Measurements from ENCODE around the gene MTCL3.

MTCL3 gene

DNA sequence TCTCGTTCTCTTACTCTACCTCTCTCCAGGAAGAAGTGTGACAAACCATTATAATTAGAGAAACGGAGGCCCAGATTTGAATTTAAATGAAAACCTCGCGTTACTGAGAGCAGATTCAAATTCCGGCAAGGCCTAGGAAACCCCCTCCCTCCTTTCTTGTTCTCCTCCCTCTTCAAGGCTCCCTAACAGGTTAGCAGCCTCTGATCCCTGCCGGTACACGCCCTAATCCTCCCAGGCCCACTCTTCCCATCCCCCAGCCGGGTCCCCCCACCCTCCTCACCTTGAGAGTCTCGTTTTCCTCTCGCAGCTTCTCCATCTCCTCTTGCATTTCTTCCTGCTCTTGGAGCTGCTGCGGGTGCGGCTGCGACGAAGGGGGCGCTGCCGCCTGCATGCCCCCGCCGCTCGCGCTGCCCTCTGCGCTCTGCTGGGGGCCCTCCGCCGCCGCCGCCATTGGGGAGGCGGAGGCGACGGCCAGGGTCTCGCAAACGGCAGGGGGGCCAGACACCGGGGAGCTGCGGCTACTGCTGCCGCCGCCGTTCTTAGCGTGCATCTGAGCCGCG lies 3.8 kb downstream of the MTCL3 start:
- no peak for DNase-seq (ENCODE audit: low read depth)

DNA sequence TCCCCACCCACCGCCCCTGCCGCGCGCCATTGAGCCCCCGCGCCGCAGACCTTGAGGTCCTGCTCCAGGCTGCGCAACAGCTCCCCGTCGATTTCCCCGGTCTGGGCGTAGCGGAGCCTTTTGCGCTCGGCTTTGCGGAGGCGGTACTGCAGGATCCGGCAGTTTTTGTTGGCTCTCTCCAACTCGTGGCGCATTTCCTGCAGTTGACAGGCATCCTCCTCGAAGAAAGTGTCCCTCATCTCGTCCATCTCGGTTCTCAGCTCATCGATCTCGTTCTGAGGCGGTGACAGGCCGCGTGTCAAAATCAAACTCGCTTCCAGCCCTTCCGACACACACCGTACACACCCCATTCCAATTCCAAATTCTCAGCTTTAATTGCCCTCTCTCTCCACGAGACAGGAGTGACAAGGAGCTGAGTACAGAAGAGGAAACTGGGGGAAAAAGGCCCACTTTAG lies 4.3 kb downstream of the MTCL3 start:
- no peak for DNase-seq (ENCODE audit: low read depth)

DNA sequence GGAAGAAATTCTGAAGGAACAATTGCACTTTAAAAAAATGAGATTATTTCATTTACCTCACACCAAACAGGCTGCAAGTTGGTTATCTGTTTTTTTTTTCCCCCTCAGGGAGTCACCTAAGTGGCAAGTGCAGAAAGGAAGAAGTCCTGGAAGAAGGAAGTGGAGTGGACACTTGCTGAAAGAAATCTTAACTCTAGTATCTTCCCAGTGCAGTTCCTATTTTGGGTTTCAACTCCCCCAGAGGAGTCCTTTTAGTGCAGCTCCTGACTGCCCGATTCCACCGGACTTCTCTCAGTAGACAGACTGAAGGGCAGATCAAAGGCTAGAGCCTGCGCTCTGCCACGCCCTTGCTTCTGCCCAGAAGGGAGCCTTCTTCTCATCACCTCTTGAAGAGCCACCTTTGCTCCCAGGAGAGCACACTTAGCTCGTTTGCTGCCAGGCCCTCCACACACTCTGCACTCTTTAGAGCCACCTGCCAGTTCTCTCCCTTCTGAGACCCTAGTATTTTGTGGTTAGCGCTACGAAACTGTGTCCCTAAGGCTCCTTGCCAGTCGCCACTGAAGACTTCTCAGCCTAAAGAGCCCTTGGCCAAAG lies 4.9 kb downstream of the MTCL3 start:
- no peak for DNase-seq (ENCODE audit: low read depth)

DNA sequence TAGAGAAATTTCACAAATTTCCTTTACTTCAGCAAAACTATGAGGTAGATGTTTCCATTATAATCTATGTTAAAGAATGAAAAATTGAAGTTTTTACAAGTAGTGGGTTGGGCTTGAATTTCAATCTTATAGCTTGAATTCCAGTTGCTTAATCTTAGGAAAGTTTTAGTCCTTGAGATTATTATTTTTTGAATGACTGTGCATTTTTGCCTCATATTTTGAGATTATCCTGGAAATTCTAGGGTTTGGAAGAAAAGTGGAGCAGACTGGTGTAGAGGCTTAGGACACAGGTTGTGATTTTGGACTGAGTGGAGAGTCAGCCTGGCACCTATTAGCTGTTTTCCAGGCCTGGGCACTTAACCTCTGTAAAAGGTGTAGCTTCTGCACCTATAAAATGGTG lies 5.7 kb downstream of the MTCL3 start:
- DNase-seq (ENCODE audit: low read depth): no peak

DNA sequence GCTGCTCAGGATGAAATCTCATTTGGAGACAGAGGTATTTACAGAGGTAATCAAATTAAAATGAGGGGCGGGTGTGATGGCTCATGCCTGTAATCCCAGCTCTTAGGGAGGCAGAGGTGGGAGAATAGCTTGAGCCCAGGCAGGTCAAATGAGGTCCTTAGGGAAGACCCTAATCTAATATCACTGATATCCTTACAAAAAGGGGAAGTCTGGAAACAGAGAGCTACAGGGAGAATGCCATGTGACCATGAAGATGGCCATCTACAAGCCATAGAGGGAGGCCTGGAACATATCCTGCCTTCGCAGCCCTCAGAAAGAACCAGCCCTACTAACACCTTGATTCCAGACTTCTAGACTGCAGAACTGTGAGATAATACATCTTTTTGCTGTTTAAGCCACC lies 8.3 kb downstream of the MTCL3 start:
- no peak for DNase-seq (ENCODE audit: low read depth)

DNA sequence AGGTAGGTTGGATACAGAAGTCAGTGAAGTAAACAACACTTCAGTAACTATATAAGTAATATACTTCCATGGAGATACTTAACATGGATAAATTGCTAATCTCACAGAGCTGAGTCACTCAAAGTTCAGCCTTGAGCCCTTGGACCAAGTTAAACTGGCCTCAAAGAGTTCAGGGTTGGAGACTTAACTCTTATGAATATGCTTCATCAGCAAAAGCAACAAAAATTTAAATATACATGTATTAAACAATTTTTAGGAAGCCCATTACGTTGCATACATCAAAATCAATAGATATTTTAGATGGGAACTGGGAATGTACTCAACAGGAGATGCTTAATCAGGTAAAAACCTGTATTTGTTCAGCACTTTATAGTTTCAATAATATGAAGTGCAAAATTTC lies 12.2 kb downstream of the MTCL3 start:
- no peak for DNase-seq (ENCODE audit: low read depth)

DNA sequence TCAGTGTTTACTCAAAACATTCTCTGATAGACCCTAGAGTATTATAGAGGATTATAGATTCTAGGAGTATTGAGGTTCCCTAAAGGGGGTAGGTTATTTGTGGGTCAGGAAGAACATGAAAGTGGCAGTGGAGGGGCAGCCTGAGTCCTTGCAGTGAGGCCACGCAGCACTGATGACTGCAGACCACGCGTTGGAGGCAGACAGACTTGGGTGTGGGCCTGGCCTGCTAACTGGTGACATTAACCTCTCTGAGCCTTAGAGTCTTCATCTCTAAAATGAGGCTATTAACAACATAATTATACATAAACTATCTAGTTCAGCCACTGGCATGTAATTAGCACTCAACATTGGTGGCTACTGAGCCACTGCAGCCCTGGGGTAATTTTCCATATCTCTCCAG lies 16.1 kb downstream of the MTCL3 start:
- DNase-seq (ENCODE audit: low read depth): no peak

DNA sequence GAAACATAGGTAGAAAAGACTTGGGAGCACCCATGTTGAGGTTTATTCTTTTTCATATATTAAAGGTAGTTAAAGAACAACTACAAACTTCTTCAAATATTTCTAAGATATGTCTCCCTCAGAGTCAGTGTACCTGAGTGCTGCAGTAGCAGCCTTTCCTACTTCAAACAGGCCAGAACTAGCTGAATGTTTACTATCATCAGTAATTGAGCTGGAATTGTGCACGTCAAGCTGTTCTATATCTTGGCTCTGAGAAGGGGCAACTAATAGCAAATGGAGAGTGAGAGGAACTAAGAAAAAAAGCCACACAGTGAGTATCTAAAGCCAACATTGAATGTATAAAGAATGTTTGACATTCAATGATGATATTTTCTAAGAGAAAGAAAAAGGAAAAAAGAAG lies 21.7 kb downstream of the MTCL3 start:
- no peak for DNase-seq (ENCODE audit: low read depth)

DNA sequence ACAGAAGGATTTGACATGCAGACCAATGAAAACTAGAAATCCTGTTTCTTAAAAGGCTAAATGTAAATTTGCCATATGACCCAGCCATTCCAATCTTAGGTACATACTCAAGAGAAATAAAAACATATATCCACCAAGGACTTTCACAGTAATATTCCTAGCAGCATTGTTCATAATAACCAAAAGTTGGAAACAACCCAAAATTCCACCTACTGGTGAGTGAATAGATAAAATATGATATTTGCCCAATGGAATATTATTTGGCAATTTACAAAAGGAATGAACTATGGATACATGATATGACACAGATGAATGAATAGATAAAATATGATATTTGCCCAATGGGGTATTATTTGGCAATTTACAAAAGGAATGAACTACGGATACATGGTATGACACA lies 22.7 kb downstream of the MTCL3 start:
- no peak for DNase-seq (ENCODE audit: low read depth)

DNA sequence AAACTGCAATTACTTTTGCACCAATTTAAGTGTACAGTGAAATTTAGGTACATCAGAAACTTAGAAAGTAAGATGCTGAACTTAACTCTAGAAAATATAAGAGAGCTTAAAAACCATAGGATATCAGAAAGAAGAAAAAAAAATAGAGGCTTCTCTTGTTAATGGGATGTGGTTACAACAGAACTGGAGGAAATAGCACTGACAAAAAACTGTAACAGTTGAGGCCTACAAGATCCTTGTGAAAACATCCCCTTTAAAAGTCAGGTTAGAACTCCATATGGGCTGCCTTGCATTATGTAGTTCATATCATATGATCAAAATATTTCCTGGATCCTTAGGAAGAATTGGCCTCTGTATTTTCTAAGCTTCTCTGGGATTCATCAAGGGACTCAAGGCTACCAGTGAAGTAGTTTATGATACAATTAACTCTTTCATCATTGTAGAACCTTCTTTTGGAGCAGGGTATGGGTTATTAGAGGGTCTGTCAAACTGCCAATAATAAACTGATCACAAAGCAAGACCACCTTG lies 24.8 kb downstream of the MTCL3 start:
- no peak for DNase-seq (ENCODE audit: low read depth)

DNA sequence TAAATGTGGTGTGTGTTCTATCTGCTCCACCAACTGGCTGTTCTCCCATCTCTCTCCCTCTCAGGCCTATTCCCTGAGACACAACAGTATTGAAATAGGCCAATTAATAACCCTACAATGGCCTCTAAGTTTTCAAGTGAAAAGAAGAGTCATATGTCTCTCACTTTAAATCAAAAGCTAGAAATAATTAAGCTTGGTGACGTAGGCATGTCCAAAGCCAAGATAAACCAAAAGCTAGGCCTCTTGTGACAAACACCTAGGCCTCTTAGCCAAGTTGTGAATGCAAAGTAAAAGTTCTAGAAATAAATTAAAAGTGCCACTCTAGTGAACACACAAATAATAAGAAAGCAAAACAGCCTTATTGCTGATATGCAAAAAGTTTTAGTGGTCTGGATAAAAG lies 29.9 kb downstream of the MTCL3 start:
- DNase-seq (ENCODE audit: low read depth): no peak

DNA sequence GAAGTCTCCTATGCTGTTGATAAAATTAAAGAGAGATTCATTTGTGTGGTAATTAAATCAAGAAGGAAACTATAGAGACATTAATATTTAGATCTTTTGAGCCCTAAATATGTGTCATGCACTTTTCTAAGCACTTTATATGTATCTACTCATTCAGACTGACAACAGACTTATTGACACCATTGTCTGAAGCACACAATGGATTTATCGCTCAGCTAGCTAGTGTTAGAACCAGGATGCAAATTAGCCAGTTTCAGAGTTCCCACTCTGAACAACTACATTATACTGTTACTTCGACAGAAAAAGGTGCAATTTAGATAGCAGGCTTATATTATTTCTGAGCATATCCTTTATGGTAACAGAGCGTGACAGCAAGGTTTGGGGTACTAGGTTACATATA lies 32.2 kb downstream of the MTCL3 start:
- no peak for DNase-seq (ENCODE audit: low read depth)

DNA sequence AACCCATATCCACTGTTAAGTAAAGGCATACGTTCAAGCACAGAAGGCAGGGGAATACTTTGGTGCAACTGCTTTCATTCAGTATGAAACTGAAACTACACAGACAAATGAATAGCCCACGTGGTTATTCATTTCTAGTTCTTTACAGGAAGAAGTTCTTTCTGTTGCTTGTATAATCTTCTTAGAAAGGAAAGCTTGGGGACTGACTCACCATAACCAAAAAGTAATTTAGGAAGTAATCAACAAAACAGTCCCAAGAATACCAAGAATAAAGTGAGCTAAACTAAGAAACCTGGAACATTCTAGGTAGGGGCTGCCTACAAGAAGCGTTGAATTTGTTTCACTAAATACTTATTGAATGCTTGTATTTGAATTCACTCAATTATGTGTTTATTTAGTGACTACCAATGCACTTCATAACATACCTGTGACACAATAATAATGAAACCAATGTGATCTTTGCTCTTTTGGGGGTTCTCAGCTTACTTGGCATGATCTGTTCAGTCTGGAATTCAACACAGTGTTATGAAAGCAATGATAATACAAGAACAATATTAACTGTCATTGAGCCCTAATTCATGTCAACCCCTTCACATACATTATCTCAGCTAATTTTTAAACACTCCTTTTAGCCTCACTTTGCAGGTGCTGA lies 34.8 kb downstream of the MTCL3 start:
- no peak for DNase-seq (ENCODE audit: low read depth)

DNA sequence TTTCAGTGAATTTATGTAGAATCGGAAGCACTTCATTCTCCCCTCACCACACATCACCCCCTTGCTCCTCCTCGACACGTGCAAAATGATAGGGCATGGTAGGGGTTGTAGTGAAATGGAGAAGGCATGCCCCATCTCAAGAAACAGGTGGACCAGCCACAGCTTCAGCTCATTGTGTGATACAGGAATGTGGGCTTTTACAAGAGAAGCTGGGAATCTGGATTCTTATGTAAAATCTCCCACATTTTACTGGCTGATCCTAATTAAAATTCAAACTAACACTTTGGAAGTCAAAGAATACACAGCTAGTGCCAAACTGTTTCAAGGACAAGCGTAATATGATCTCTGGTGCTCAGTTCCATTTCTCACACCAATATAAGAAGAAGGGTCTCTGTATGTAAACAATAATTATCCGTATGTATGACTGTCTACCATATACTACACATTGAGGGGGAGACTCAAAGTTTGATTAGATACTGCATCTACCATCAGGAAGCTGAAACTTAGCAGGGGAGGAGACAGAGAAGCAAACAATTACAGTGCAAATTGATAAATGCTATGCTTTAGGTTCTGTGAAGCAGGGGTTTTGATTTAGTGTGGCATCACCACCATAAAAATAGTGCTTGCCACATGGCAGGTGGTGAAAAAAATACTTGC lies 35.6 kb downstream of the MTCL3 start:
- no peak for DNase-seq (ENCODE audit: low read depth)

DNA sequence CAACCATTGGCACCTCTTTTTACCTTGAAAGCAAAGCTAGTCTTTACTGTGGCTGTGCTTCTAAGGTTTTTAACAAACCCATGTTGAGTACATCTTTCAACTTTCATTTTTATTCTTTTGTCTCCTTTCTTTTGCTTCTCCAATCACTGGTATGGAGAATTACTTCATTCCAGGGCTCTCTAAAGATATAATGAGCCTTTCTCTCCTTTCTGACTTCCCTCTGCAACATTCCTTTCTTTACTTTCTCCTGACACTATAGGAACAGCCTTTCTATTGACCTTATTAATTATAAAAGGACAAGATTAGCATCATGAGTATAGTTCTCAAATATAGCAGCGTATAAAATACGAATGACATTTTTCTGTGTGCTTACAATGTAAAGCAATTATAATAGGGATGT lies 36.8 kb downstream of the MTCL3 start:
- no peak for DNase-seq (ENCODE audit: low read depth)

DNA sequence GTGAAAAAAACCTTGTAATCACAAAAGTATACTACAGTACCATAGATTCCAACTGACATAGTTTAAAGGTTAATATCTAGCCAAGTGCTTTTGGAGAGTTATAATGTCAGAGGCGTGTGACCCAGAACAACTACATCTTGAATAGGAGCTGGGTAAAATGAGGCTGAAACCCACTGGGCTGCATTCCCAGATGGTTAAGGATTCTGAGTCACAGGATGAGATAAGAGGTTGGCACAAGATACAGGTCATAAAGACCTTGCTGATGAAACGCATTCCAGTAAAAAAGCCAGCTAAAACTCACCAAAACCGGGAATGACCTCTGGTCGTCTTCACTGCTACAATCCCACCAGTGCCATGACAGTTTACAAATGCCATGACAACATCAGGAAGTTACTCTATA lies 37.5 kb downstream of the MTCL3 start:
- no peak for DNase-seq (ENCODE audit: low read depth)

DNA sequence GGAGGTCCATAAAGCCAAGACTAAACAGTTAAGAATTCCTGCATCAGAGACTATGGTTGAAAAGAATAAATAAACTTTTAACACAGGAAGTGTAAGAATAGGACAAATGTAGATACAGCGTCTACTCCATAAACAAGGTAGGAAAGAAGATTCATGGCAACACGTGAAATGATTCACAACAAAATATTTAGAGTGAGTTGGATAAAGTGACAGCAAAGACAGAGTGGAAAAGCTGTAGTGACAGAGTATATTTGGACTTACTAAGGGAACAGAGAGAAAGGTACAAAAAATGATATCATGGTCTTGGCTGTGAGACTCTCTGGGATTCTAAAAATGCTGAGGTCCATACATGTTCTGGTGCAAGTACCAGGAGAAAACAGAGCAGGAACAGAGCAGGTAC lies 38.0 kb downstream of the MTCL3 start:
- no peak for DNase-seq (ENCODE audit: low read depth)

DNA sequence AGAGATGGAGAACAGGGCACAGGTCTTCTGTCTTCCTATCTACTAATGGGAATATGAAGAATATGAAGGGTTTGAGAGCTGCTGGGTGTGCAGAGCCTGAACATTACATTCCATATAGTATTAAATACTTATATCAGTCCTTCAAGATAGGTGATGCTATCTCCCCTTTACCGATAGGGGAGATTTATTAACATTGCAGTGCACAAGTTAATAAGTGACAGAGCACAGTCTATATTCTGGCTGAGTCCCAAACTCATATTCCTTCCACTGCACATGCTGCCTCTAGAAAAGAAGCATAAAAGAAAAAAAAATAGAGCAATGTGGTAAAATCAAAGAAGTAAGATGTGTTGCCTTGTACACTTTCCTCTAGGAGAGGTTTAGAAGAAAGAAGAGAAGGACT lies 41.5 kb downstream of the MTCL3 start:
- DNase-seq (ENCODE audit: low read depth): no peak

DNA sequence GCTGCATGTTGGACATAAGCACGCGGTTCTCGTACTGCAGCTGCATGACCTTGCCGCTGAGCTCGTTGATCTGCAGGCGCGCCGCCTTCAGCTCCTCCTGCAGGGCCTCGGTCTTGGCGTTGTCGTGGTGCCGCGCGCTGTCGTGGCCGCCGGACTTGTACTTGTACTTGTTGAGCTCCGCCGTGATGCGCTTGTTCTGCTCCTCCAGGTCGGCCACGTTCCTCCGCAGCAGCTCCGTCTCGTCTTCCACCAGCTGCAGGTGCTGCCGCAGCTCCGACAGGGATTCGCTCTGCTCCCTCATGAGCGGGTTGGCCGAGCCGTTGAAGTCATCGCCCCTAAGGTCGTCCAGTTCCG lies 43.3 kb downstream of the MTCL3 start:
- DNase-seq (ENCODE audit: low read depth): no peak

DNA sequence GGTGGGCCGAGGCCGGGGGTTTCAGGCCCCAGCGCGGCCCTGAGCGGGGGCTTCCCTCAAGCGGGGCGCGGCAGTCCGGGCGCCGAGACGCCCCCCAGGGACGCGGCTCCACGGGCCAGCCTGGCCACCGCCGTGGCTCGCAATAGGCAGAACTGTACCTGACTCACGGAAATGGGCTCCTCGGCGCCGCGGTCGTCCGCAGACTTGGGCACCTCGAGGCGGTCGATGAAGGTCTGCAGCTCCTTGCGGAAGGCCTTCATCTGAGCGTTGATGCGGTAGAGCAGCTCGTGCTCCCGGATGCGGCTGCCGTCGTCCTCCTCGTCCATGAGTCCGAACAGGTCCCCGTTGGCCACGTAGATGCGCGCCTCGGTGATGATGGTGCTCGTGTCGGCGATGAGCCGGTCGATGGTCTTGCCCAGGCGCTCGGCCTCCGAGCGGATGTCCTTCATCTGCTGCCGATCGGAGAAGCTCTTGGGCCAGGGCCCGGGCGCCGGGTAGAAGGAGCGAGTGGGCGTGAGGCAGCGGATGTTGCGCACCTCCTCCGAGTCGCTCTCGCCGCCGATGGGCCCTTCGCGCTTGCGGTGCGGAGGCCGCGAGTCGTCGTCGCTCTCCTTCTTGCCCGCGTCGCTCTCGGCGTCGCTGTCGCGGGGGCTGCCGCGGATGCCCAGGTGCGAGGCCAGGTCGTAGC lies 43.9 kb downstream of the MTCL3 start:
- no peak for DNase-seq (ENCODE audit: low read depth)

DNA sequence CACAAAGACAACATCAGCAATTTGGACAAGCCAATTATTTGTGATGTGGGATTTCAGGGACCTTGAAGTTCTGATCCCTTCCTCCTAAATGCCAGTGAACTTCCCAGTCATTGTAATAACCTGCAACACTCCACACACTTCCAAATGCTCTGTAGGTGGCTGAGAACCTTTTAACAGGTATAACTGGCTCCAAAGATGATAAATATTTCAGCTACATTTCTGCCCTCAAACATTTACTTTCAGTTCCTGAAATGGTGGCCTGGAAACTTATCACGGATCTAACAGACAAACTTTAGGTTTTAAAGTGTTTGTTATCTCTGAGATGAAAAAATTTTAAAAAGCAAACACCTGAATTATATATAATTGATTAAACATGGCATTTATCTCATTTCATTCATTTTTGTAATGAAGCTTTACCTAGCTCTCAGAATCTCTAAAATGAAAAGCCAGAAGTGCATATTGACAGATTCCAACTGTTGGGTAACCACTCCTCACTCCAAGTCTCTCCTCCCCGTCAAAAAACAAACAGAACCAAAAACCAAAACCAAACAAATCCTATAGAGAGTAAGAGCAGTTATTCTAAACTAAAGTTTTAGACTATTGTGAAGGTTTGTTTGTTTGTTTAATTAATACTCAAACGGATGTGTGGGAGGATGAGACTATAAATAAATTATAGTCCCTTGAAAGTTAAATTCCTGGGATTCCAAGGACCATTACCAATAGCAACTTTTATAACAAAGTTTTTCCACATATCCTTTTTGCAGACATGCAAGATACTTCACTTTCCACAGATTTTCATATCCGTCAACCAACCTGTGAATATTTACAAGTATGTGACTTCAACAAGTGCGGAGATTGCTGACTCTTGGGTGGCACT lies 47.5 kb downstream of the MTCL3 start:
- DNase-seq (ENCODE audit: low read depth): no peak

DNA sequence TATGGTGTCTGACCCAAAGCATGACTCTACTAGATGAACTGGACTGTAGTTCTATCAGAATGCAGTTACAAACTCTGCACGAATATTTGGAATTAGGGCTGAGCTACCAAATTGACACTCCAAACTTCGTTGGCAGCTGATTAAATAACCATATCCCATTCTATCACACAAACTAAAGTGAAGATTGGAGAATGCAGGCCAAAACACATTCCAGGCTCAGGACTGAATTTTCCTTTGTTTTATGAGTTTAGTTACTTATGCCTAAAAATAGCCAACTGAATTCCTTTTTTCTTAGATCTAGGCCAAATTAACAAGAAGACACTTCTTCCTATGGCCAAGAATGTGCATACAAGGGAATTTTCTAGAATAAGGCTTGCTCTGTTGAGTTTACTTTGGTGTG lies 50.2 kb downstream of the MTCL3 start:
- no peak for DNase-seq (ENCODE audit: low read depth)
